Right cardiac atrium (tissue), 5 donors: ENCODE measurements around the gene NR1I3. TPM values are rescaled to one million over a fixed set of nuclear protein-coding genes. Genes with fewer than 3 reads are reported as not detected.
A peak's percentile ranks its signal among the peaks of the same experiment; 100 is the strongest.

Experiments used
- ATAC-seq, 2 donors: fragments of 200-7000 bp; cut with Tn5 transposase; one replicate each; pipeline versions ENCODE4 v1.8.0 to v1.9.1; 2020; ENCODE audit warnings: moderate library complexity in 2 of 2, mild to moderate bottlenecking in 1 of 2
- DNase-seq, 3 donors: peaks; one replicate each; pipeline ENCODE4 v3.0.0-alpha.2; 2020
- H3K27ac ChIP-seq: one replicate; pipeline ENCODE4 v1.5.1; 2013; ENCODE audit warnings: mild to moderate bottlenecking, low read length, control low read depth, moderate library complexity
- H3K27me3 ChIP-seq: one replicate; pipeline ENCODE4 v1.6.1; 2013; ENCODE audit not compliant: control insufficient read depth, insufficient read depth
- H3K4me1 ChIP-seq: one replicate; pipeline ENCODE4 v1.6.1; 2013; ENCODE audit warnings: low read length; ENCODE audit not compliant: control insufficient read depth, insufficient read depth
- H3K4me3 ChIP-seq: one replicate; pipeline ENCODE4 v1.5.1; 2013; ENCODE audit warnings: low read length, control low read depth
- H3K9me3 ChIP-seq: one replicate; pipeline ENCODE4 v1.6.1; 2013; ENCODE audit warnings: low read length; ENCODE audit not compliant: control insufficient read depth
- WGBS: extraction: QIAGEN DNeasy Blood & Tissue Kit; methylation state at CpG from one replicate; pipeline ENCODE4 v1.1.7; 2013; 5-methylcytosine and 5-hydroxymethylcytosine counted together
- intact Hi-C, 4 donors: fragments of 100-400 bp; cut with DNase I; formaldehyde crosslinking; loops; one replicate each; pipeline versions ENCODE4 v1.11.0 to v1.14.0; 2022 to 2023
- polyA plus RNA-seq: library from polyadenylated mRNA; stranded (reverse); fragments of 200-250 nt; gene quantifications from one replicate; pipeline ENCODE4 v1.2.3, GENCODE V29; 2013
- total RNA-seq, 4 donors: library from RNA; stranded (reverse); fragmentation: NEBNext Ultra II Directional; extraction: Animal tissue kit (Norgen Biotek cat#: 25700); gene quantifications; one replicate each; pipeline ENCODE4 v1.2.1, GENCODE V29; 2021
- donor health status: healthy with polysubstance abuse.
- donor health status: DM: no; HTN: yes; CAD: no.
- donor health status: DM: no; HTN: no; CAD: no.
- donor health status: DM: no; HTN: yes; CAD: no; lungs with severe emphysema.
- donor health status: DM: yes; HTN: yes; CAD: no.

The NR1I3 gene
- total and polyA plus RNA-seq, 5 donors = 0.18 TPM; not detected in 4

DNA sequence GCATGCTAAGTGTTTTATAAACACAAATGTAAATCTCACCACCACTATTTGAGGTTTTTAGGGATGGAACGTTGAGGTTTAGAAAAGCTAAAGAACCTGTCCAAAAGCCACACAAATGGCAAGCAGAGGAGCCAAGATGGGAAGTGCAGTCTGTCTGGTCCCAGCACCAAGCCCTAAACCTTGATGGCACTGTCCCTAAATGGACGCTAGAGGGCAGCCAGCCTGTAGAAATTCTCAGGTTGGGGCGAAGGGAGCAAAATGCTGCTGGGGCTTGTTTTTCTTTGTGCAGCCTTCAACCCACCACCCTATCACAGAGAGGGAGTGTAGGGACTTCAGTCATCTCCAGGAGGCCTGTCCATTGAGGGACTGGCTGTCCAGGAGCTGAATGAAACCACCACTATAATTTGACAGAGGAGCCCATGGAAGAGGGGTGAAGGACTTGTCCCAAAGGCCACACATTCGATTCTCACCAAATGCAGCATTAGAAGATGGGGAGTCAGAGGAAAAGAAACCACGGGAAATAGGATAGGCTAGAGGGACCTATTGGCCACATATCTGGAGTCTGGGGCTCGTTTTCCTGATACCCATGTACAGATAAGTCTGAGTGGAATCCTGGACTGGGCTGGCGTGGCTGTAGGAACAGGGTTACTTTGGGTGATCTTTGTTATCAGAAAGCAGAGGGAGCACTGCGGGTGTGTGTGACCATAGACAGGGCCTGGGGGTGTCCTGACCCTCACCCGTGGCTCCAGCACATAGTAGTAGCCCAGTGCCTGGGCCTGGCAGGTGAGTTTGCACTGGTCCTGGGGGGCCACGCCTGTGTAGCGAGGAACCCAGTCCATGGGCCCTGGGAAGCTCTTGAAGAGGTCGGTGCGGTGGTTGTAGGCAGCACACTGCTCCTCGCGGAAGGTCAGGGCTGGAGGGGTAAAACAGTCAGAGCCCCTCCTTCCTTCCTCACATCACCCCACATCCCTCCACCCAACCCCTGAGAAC, 45.2 kb downstream of the NR1I3 start:
- DNase-seq = peak in 2 of 3 donors; percentile 71 to 76
- no peaks in the 10 kb centered on the region for H3K27me3 ChIP-seq
- no peaks in the 10 kb centered on the region for H3K9me3 ChIP-seq
- WGBS = 46% methylated on average over 15 of the region's 15 CpGs
- intact Hi-C loops = loop anchor here in 1 of 4 donors (10.0 kb wide), 1 partner anchor 192 kb away; no protein-coding TSS in a partner anchor
- no peak overlapping the region for H3K4me3 ChIP-seq
- no peak overlapping the region for H3K27ac ChIP-seq
- H3K4me1 ChIP-seq = no peaks in the 10 kb centered on the region
- peak; percentile 12 to 49 for ATAC-seq

DNA sequence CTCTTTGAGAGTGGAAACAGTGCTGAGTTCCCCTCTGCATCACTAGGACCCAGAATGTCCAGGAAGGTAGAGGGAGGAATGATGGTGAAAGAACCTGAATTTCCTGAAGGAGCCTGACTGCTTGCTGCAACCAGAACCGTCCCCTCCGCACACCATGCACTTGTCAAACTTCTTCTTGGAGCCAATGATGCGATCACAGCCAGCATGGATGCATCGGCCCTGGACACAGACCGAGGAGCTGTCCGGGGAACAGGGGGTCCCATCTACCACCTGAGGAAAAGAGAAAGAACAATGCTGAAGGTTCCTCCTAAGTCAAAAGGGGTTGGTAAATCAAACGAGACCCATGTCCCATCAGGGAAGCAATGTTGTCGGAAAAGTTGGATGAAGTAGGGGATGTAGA, 46.0 kb downstream of the NR1I3 start:
- 78% methylated on average over 8 of the region's 8 CpGs for WGBS
- ATAC-seq (no peak), DNase-seq (peak in 1 of 3 donors; percentile 52)
- H3K27me3 ChIP-seq = no peaks in the 10 kb centered on the region
- H3K4me1 ChIP-seq = peaks cover under 1% of the 10 kb centered on the region
- H3K27ac ChIP-seq = no peak overlapping the region
- no peak overlapping the region for H3K4me3 ChIP-seq
- intact Hi-C loops = loop anchor here in 1 of 4 donors (10.0 kb wide), 1 partner anchor 193 kb away; no protein-coding TSS in a partner anchor
- no peaks in the 10 kb centered on the region for H3K9me3 ChIP-seq

DNA sequence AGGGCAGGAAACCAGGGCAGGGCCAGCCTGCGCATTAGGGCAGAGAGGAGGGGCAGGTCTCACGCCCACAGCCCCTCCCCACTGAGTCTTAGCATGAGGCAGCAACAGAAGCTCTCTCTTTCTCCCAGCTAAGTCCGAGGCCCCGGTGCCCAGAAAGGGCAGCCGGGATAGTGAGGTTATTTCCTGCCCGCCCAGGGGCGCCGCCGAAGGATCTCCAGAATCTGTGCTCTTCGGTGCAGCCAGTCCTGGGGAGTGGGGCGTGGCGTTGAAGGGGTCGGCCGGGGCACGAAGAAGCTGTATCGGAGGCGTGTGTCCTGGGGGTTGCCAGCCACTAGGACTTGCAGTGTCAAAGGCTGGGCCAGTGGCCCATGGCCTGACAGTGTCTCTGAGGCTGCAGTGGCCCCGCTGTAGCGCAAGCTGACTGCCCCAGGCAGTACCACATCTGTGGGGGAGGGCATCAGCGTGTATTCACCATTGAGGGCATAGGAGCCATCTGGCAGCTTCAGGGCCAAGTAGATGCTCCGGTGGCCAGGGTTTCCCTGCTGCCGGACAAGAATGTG, 47.0 kb downstream of the NR1I3 start:
- Histone ChIP-seq H3K4me1 (peaks cover 3% of the 10 kb centered on the region), H3K9me3 (no peaks in the 10 kb centered on the region), H3K4me3 (no peak overlapping the region), H3K27me3 (no peaks in the 10 kb centered on the region), H3K27ac (no peak overlapping the region)
- ATAC-seq = peak in 1 of 2 donors; percentile 2
- 67% methylated on average over 22 of the region's 22 CpGs for WGBS
- intact Hi-C loops = loop anchor here in 1 of 4 donors (10.0 kb wide), 1 partner anchor 194 kb away; no protein-coding TSS in a partner anchor
- DNase-seq = peak in 2 of 3 donors; percentile 49 to 51

DNA sequence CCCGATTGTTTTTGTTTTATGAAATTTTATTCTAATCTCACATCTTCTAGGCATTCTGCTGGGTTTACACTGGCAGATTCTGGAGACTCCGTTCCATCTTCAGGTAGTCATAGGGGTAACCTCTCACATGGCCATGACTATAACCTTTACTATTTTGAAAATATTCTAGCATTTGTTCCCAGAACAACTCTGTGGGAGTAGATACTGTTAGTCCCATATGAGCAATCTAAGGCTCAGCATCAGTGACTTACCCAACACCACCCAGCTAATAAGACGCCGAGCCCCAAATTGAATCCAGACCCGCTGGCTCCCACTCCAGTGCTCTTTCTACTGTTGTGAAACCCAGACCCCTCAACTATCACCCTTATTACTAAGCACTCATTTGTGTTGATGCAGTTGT, 49.0 kb downstream of the NR1I3 start:
- ATAC-seq (no peak), DNase-seq (peak in 1 of 3 donors; percentile 17)
- no peak overlapping the region for H3K4me3 ChIP-seq
- H3K4me1 ChIP-seq = peaks cover 3% of the 10 kb centered on the region
- intact Hi-C loops = no loop called here
- H3K9me3 ChIP-seq = no peaks in the 10 kb centered on the region
- 91% methylated on average over 5 of the region's 5 CpGs for WGBS
- no peak overlapping the region for H3K27ac ChIP-seq
- H3K27me3 ChIP-seq = no peaks in the 10 kb centered on the region

DNA sequence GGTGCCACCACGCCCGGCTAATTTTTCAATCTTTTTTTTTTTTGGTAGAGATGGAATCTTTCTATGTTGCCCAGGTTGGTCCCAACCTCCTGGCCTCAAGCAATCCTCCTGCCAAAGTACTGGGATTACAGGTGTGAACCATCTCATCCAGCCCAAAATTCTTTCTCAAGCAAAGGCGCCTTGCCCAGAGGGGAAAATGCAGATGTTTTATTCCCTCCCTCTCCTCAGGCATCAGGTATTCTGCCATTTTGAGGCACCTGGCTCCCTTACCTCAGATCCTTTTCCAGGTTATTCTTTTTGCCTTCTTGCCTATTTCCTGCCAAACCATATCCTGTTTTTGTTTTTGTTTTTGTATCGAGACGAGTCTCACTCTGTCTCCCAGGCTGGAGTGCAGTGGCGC, 49.6 kb downstream of the NR1I3 start:
- H3K9me3 ChIP-seq = no peaks in the 10 kb centered on the region
- no peak overlapping the region for H3K27ac ChIP-seq
- no peak for DNase-seq
- H3K4me1 ChIP-seq = peaks cover 3% of the 10 kb centered on the region
- no peak overlapping the region for H3K4me3 ChIP-seq
- WGBS = 80% methylated on average over 6 of the region's 6 CpGs
- intact Hi-C loops = no loop called here
- H3K27me3 ChIP-seq = no peaks in the 10 kb centered on the region
- no peak for ATAC-seq

DNA sequence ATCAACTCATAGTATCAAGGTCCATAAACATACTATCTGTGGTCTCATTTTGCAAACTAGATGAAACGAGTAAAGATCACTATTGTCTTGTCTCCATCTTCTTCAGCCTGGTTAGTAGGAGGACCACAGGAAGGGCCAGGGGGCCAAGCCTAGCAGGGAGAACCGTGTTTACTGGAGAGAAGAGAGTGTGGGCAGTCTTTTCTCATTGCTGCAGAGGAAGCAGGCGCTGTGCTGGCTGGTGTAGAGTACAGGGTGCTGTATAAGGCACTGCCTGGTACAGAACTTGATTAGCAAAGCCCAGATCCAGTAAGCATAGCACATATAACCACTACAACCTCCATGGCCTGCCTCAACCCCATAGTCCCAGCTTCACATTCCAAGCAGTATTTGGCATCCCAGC, 50.7 kb downstream of the NR1I3 start:
- Histone ChIP-seq H3K27me3 (no peaks in the 10 kb centered on the region), H3K9me3 (no peaks in the 10 kb centered on the region), H3K27ac (no peak overlapping the region), H3K4me1 (peaks cover 3% of the 10 kb centered on the region), H3K4me3 (no peak overlapping the region)
- 66% methylated on average over 3 of the region's 3 CpGs for WGBS
- DNase-seq (peak in 1 of 3 donors; percentile 31), ATAC-seq (peak in 1 of 2 donors; percentile 17)
- intact Hi-C loops = no loop called here

DNA sequence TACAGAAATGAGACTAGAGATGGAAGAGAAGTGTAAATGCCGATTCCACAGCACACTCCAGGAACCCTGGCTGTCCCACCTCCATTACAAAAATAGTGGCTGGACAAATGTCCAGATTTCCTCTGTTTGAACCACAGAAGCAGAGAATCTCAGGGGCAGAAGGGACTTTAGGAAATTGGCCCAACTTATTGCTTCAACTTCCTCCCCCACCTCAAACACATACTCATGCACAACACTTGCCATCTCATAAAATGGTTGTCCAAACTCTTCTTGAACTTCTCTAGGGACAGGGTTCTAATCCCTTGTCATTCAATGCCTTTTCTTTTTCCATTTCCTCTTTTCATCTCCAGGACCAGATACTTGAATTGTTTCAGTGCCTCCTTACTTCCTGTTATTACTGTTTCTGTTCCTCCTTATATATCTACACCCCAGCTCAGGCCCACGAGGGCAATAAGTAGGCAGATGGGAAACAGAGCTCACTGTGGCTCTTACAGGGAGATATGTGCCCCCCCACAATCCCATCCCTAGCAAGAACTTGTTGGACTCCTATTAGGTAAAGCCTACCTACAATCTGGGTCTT, 52.2 kb downstream of the NR1I3 start:
- intact Hi-C loops = no loop called here
- Histone ChIP-seq H3K4me1 (peaks cover 3% of the 10 kb centered on the region), H3K27me3 (no peaks in the 10 kb centered on the region), H3K4me3 (no peak overlapping the region), H3K27ac (peak overlapping the region; percentile 72), H3K9me3 (no peaks in the 10 kb centered on the region)
- DNase-seq = peak in 1 of 3 donors; percentile 53
- ATAC-seq = peak; percentile 1 to 6
- 19% methylated on average over 2 of the region's 2 CpGs for WGBS

DNA sequence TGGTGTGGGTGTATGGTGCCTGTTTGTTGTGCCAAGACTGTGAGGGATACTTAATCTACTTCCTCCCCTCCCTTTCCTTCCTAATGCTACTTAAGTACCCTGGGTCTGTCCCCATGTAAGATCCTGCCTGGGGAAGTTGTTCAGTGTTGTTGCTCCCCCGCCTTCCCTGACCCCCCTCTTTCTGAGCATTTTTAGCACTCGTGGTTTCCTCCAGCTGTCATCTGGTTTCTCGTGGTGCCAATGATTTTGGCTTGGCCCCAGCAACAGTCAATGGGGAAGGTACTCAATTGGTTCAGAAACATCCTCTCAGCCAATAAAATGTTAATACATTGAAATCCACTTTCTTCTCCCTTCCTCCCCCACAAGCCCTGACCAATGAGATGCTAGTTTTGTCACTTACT, 52.7 kb downstream of the NR1I3 start:
- Histone ChIP-seq H3K4me3 (no peak overlapping the region), H3K9me3 (no peaks in the 10 kb centered on the region), H3K27me3 (no peaks in the 10 kb centered on the region), H3K4me1 (peaks cover 3% of the 10 kb centered on the region), H3K27ac (no peak overlapping the region)
- intact Hi-C loops = no loop called here
- ATAC-seq (peak; percentile 79 to 87), DNase-seq (peak; percentile 84 to 89 (median 85))
- WGBS = 1% methylated on average over 3 of the region's 3 CpGs

DNA sequence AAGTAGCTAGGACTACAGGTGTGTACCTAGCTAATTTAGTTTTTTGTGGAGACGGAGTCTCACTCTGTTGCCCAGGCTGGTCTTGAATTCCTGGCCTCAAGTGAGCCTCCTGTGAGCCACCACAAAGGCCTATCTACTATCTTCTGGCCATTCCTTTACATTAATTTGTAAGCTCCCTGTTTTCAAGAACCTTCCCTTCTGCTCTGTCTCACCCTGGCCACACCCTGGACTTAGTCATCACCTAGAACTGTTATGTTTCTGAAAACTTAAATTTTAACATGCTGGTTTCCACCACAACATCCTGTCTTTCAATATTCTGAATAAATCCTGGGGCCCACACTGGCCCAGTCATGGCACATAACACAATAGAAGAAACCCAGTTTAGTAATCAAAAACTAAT, 55.8 kb downstream of the NR1I3 start:
- intact Hi-C loops = no loop called here
- DNase-seq = no peak
- Histone ChIP-seq H3K4me3 (no peak overlapping the region), H3K4me1 (peaks cover 3% of the 10 kb centered on the region), H3K9me3 (no peaks in the 10 kb centered on the region), H3K27me3 (no peaks in the 10 kb centered on the region), H3K27ac (no peak overlapping the region)
- WGBS = 94% methylated on average over 1 of the region's 1 CpG
- no peak for ATAC-seq

DNA sequence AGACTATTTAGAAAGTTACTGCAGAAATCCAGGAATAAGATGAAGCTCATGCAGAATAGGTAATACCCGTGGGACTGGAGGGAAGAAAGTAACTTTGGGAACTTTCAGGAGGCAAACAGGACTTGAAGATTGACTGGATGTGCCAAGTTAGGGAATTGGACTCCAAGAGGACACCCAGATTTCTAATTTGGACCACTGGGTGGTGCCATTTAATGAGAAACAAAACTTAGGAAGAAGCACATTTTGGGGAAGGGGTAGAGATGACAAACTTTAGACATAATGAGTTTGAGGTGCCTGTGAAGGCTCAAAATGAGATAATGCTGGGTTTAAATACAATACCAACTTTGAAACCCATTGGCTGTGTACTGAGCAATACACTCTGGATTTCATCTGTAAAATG, 57.4 kb downstream of the NR1I3 start:
- H3K4me1 ChIP-seq = no peaks in the 10 kb centered on the region
- no peak for DNase-seq
- 53% methylated on average over 1 of the region's 1 CpG for WGBS

DNA sequence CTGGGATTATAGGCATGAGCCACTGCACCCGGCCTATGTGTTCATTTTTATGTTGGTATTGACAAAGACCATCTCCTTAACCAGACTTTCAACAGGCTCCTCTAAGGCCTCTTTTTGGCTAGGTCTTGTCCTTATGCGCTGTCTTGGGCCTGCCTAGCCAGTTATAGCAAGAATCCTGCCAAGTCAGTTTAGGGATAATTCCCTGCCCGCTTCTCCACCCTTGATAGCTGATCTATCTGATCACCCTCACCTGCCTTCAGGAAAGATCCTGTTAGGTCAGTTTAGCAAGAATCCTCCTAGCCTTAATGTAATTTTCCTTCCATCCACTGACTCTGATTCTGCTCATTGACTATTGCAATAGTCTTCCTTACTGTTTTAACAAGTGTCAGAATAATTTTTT, 58.3 kb downstream of the NR1I3 start:
- H3K27me3 ChIP-seq = no peaks in the 10 kb centered on the region
- ATAC-seq (no peak), DNase-seq (no peak)
- intact Hi-C loops = no loop called here
- H3K4me1 ChIP-seq = no peaks in the 10 kb centered on the region
- 97% methylated on average over 3 of the region's 3 CpGs for WGBS
- H3K27ac ChIP-seq = no peak overlapping the region
- H3K9me3 ChIP-seq = no peaks in the 10 kb centered on the region
- no peak overlapping the region for H3K4me3 ChIP-seq

More for the DNA sequence above, 57.4 kb downstream of the NR1I3 start:
- Histone ChIP-seq H3K9me3 (no peaks in the 10 kb centered on the region), H3K4me3 (no peak overlapping the region), H3K27me3 (no peaks in the 10 kb centered on the region), H3K27ac (no peak overlapping the region)
- intact Hi-C loops = no loop called here
- ATAC-seq = no peak
